DOHH2 (cell line): Measurements from ENCODE around the gene HID1.

Source experiments
- H3F3A ChIP-seq: fragments of 200-600 bp; sonication (generic), shearing (Covaris generic); 2 replicates; pipeline ENCODE4 v1.6.0; 2016; ENCODE audit warnings: antibody characterized with exemption, mild to moderate bottlenecking; ENCODE audit not compliant: control insufficient read depth, insufficient read depth
- H3K27ac ChIP-seq: fragments of 200-600 bp; sonication (generic); 2 replicates; pipeline ENCODE4 v1.5.1; 2014; ENCODE audit warnings: low read depth, mild to moderate bottlenecking, low read length, moderate library complexity
- H3K27me3 ChIP-seq: fragments of 200-600 bp; sonication (generic); 2 replicates; pipeline ENCODE4 v1.6.1; 2014; ENCODE audit warnings: mild to moderate bottlenecking, low read length, mixed read lengths; ENCODE audit not compliant: control insufficient read depth
- H3K36me3 ChIP-seq: fragments of 200-600 bp; sonication (generic); 2 replicates; pipeline ENCODE4 v1.6.1; 2014; ENCODE audit warnings: mild to moderate bottlenecking, low read length, moderate library complexity, mixed read lengths; ENCODE audit not compliant: control insufficient read depth
- H3K4me1 ChIP-seq: fragments of 200-600 bp; sonication (generic); 2 replicates; pipeline ENCODE4 v1.6.1; 2014; ENCODE audit warnings: mild to moderate bottlenecking, low read length, mixed read lengths; ENCODE audit not compliant: control insufficient read depth
- H3K4me2 ChIP-seq: fragments of 200-600 bp; sonication (generic); 2 replicates; pipeline ENCODE4 v1.6.0; 2014; ENCODE audit warnings: mild to moderate bottlenecking, low read length, moderate library complexity
- H3K4me3 ChIP-seq: fragments of 200-600 bp; sonication (generic); 2 replicates; pipeline ENCODE4 v1.5.1; 2014; ENCODE audit warnings: mild to moderate bottlenecking, low read length, mixed read lengths
- H3K79me2 ChIP-seq: fragments of 200-600 bp; sonication (generic); 2 replicates; pipeline ENCODE4 v1.6.1; 2014; ENCODE audit warnings: mild to moderate bottlenecking, low read length, mixed read lengths; ENCODE audit not compliant: control insufficient read depth
- H3K9me2 ChIP-seq: fragments of 200-600 bp; sonication (generic); replicated peaks from 2 replicates; pipeline ENCODE4 v1.6.1; 2014; ENCODE audit warnings: mild to moderate bottlenecking, low read length, mixed read lengths; ENCODE audit not compliant: control insufficient read depth
- H3K9me3 ChIP-seq: fragments of 200-600 bp; sonication (generic); 2 replicates; pipeline ENCODE4 v1.6.1; 2014; ENCODE audit warnings: antibody characterized with exemption, low read length, mixed read lengths; ENCODE audit not compliant: control insufficient read depth, insufficient read depth
- H4K20me1 ChIP-seq: fragments of 200-600 bp; sonication (generic); 2 replicates; pipeline ENCODE4 v1.6.0; 2014; ENCODE audit warnings: low read depth, mild to moderate bottlenecking, antibody characterized with exemption, low read length, moderate library complexity; ENCODE audit not compliant: control insufficient read depth, insufficient read depth
- CTCF ChIP-seq: fragments of 200-600 bp; sonication (generic); IDR thresholded peaks from one replicate; pipeline ENCODE4 v1.5.1; 2014; ENCODE audit warnings: antibody characterized with exemption, mild to moderate bottlenecking, low read depth, low read length; ENCODE audit not compliant: poor library complexity, severe bottlenecking
- EZH2phosphoT487 ChIP-seq: fragments of 200-600 bp; sonication (generic); IDR thresholded peaks from 2 replicates; pipeline ENCODE4 v1.6.1; 2017; ENCODE audit warnings: borderline replicate concordance, mild to moderate bottlenecking, antibody characterized with exemption, low read length, moderate library complexity, mixed read lengths

Gene HID1

GRCh38 chr17:74920642-74921025, 51.9 kb downstream of the HID1 start:
- no peaks in the 10 kb centered on the region for H3K36me3 ChIP-seq
- no peaks in the 10 kb centered on the region for H3F3A ChIP-seq
- no peaks in the 10 kb centered on the region for H3K79me2 ChIP-seq
- no peaks in the 10 kb centered on the region for H3K9me2 ChIP-seq
- TF ChIP-seq EZH2phosphoT487 (no peak), CTCF (no peak)
- H3K9me3 ChIP-seq, result no peaks in the 10 kb centered on the region
- no peak overlapping the region for H3K27ac ChIP-seq
- peaks cover 19% of the 10 kb centered on the region for H3K27me3 ChIP-seq
- H3K4me2 ChIP-seq, result no peak overlapping the region
- no peak overlapping the region for H3K4me3 ChIP-seq
- no peaks in the 10 kb centered on the region for H4K20me1 ChIP-seq
- no peaks in the 10 kb centered on the region for H3K4me1 ChIP-seq

- TF ChIP-seq EZH2phosphoT487, result no peak
- no peak for TF ChIP-seq CTCF
- H4K20me1 ChIP-seq, result no peaks in the 10 kb centered on the region
- H3K4me1 ChIP-seq, result no peaks in the 10 kb centered on the region
- no peak overlapping the region for H3K27ac ChIP-seq
- no peak overlapping the region for H3K4me2 ChIP-seq
- H3K27me3 ChIP-seq, result peaks cover 19% of the 10 kb centered on the region
- H3K79me2 ChIP-seq, result no peaks in the 10 kb centered on the region
- no peaks in the 10 kb centered on the region for H3K36me3 ChIP-seq
- no peaks in the 10 kb centered on the region for H3K9me3 ChIP-seq
- no peaks in the 10 kb centered on the region for H3K9me2 ChIP-seq
- no peaks in the 10 kb centered on the region for H3F3A ChIP-seq
- no peak overlapping the region for H3K4me3 ChIP-seq
Observed at GRCh38 chr17:74920306-74920620, 52.3 kb downstream of the HID1 start.

GRCh38 chr17:74919440-74920305, 52.9 kb downstream of the HID1 start:
- H4K20me1 ChIP-seq, result no peaks in the 10 kb centered on the region
- TF ChIP-seq EZH2phosphoT487 (no peak), CTCF (no peak)
- H3K4me2 ChIP-seq, result no peak overlapping the region
- peaks cover 19% of the 10 kb centered on the region for H3K27me3 ChIP-seq
- no peaks in the 10 kb centered on the region for H3K9me2 ChIP-seq
- H3F3A ChIP-seq, result no peaks in the 10 kb centered on the region
- H3K4me3 ChIP-seq, result no peak overlapping the region
- H3K27ac ChIP-seq, result no peak overlapping the region
- no peaks in the 10 kb centered on the region for H3K4me1 ChIP-seq
- no peaks in the 10 kb centered on the region for H3K36me3 ChIP-seq
- no peaks in the 10 kb centered on the region for H3K79me2 ChIP-seq
- H3K9me3 ChIP-seq, result no peaks in the 10 kb centered on the region
